CD4-positive, alpha-beta T cell treated with Interleukin-6 at 100 ng/mL for 8 hours (primary cell): Measurements from ENCODE around the gene CACNA1H.

ENCODE experiments used
- DNase-seq: peaks from one replicate; pipeline ENCODE4 v3.0.0-alpha.2; 2020; ENCODE audit warnings: mixed read lengths, low spot score

Gene CACNA1H

DNA sequence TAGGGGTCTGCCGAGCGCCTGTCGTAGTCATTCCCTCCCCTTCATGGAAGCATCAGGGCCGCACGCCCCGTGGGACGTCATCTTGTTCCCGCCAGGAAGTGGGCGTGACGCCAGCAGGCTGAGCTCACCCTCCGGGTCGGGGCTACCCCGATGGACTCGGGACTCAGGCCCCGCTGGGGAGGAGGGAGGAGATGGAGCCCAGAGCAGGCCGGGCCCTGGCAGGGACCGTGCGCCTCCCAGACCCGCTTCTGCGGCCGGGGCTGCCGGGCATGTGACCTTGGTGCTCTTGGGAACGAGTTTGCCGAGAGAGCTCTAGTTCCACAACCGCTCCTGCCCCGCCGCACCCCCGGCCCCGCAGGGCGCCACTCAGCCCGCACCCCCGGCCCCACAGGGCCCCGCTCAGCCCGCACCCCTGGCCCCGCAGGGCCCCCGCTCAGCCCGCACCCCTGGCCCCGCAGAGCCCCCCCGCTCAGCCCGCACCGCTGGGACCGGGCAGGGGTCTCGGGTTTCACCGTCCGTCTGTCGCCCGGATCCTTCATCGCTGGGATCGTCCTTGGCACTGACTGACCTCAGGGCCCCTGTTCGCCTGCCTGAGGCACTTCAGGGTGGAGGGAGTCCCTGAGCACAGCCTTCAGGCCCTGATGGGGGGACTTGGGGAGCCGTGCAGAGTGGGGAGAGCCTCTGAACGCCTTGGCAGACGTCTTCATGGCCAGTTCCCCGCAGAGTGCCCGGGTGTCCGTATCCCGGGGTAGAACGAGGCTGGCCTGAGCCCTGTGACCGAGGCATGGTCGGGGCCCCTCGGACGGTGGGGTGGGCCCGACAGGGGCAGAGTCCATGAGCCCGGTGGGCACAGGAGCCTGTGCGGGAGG, 5.8 kb downstream of the CACNA1H start:
- no peak for DNase-seq

DNA sequence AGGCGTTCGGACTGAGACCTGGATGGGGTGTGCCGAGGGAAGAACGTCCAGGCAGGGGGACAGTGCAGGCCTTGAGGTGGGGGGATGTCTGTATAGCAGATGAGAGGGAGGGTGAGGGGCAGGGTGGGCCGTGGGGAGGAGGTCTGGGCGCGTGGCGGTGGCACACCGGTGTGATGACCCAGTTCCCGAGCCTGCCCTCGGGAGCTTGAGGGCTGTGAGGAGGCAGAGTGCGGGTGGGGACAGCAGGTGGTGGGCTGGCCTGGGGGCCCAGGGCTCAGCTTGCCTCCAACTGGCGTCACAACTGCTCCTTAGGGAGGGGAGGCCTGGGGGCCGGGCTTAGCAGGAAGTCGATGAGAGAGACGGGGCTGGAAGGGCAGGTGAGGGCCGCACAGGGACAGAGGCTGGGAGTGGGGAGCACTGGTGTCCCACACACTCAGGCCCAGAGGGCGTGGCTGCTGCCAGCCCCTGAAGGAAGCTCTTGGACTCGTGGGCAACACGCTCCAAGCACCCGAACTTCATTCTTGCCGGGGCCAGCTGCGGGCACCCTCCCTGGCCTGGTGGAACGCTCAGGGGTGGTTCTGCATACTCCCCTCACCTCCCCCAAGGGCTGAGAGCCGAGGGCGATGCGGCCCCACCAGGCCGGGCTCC, 6.5 kb downstream of the CACNA1H start:
- DNase-seq: no peak

- DNase-seq: no peak
These were observed 7.3 kb downstream of the CACNA1H start for GRCh38 chr16:1159973-1160772.

GRCh38 chr16:1160773-1161348, 8.0 kb downstream of the CACNA1H start:
- no peak for DNase-seq

- DNase-seq: no peak
These were observed 10.0 kb downstream of the CACNA1H start for GRCh38 chr16:1162701-1163566.

DNA sequence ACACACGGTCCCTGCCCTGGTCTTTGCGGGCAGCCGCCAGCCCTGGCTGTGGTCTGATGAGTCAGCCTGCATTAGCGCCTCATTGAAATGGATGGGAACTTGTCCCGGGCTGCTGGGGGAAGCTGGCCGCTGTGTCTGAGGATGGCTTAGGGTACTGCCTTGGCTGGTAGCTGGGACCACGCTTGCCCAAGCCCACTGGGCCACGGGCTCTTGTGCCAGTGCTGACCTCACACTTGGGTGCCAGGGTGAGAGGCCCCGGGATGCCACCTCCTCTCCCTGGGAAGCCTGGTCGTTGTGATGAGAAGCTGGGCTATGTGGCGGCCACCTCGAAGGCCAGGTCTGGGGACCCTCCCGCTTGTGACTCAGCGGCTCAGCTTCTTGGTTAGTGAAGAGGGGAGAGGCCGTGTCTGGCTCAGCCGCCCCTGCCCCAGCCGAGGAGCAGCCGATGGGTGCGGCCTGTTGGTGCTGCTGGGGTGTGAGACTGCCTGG, 10.7 kb downstream of the CACNA1H start:
- DNase-seq: no peak

- DNase-seq: no peak
These were observed 11.5 kb downstream of the CACNA1H start for GRCh38 chr16:1164382-1164781.

DNA sequence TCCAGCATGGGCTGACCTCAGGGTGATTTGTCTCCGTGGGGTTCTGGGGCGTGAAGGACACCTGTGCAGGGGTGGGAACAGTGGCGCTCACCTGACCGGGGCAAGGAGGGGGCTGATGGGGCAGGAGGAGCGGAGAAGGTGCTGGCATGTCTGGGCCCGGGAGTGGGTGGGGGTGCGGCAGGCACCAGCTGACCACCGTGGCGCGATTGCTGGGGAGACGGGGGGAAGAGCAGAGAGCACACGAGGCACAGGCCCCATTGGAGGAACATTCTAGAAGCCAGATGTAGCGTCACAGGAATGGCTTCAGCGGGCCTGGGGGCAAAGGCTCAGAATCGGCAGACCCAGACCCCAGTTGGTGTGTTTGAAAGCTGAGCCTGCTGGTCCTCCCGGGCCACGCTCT, 12.1 kb downstream of the CACNA1H start:
- DNase-seq: no peak

DNA sequence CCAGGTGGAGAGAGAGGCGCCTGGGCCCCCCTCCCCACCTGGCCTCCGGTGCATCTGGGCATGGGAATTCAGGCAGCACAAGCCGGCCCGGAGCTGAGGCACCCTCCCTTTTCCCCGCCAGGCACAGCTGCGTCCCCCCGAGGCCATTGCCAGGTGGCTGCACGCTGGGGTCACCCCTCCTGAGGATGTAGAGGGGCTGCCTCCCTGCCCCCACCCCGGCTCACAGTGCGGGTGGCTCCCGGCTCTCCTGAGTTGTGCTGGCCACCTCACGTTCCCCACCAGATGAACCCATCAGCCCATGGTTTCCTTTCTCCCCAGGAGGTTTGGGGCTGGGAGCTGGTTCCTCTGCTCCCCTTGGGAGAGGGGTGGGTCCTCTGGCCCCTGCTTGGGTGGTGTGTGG, 12.6 kb downstream of the CACNA1H start:
- no peak for DNase-seq

- DNase-seq: no peak
These were observed 14.6 kb downstream of the CACNA1H start for GRCh38 chr16:1167276-1168107.

- DNase-seq: no peak
These were observed 15.9 kb downstream of the CACNA1H start for GRCh38 chr16:1168837-1169236.

DNA sequence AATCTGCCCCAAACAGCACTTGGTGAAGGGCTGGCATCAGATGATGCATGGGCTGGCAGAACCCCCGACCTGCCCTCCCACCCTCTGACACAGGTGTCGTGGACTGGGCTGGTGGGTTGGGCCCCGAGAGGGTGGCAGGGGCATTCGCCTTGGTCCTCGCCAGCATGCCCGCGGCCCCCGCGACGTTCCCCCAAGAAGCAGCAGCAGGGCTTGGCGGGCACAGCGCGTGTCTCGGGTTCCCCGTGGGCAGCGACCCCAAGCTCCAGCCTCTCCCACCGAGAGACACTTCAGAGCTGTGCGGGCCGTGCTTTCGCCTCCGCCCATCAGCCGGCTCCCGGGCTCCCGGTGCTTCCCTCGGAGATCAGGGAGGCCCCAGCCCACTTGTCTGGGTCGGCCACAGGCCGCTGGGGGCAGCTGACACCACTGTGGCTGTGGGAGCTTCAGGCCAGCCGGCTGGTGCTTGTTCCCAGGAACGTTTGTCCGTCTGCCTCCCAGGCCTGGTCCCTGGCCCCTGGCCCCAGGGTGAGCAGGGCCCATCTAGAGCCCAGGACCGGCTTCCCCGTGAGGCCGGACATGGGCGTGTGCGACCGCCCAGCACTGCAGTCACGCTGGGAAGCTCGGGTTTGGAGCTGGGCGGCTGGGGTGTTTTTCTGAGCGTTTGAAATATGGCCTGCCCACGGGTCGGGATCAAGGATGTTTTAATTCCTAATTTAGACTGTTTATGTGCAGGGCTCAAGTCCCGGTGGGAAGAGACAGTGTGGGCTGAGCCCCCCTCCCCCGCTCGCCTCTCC, 16.6 kb downstream of the CACNA1H start:
- no peak for DNase-seq

DNA sequence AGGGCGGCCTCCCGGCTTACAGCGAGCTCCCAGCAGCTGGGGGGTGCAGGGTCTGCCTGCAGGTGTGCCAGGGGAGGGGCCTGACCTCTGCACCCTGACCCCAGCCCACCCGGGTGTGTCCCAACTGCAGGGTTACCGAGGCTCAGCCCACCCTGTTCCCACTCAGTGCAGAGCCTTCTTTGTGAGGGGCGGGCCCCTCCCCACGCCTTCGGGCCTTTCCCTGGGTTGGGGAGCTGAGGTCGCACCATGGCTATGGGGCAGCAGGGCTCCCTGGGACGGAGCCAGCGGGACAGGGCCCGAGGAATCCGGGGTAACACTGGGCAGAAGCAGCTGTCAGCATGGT, 17.1 kb downstream of the CACNA1H start:
- no peak for DNase-seq

- DNase-seq: no peak
These were observed 18.1 kb downstream of the CACNA1H start for GRCh38 chr16:1171001-1171400.

DNA sequence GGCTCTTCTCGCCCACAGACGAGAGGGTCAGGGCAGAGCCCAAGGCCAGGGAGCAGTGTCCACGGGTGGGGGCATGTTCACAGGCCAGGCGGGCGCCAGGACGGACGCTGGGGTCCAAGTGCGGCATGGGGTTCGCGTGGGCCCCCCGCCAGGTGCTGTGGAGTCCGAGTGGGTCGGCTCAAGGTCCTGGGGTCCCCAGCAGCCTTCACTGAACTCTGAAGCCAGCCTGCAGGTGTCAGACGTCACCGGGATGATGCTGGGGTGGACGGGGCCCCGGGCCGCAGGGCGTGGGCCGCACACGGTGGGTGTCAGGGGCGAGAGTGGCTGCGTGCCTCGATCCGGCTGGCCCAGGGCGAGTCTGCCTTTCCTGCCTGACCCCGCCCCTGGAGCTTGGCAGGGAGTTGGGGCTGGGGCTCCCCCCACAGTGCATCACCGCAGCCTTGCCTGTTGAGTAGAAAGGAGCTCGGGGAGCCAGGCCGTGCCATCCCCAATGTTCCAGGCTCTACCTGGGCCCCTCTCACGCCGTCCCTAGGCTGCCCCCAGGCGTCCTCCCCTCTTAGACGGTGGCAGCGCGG, 19.0 kb downstream of the CACNA1H start:
- DNase-seq: no peak

DNA sequence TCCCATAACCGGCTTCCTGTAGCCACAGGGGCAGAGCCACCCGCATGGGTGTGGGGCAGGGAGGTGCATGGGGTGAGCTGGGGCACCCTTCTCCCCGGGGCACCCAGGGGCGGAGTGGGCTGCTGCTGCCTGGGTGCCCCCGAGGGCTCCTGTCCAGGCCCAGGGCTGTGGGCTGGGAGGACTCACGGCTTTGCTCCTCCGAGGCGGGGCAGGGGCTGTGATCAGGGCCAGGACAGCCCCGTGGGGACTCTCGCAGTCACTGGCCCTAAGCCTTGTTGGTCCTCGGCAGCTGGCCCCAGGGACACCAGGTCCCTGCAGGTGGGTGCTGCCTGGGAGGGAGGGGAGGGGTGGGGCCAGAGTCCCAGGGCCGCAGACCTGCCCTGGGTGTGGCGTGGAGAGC, 19.7 kb downstream of the CACNA1H start:
- no peak for DNase-seq

DNA sequence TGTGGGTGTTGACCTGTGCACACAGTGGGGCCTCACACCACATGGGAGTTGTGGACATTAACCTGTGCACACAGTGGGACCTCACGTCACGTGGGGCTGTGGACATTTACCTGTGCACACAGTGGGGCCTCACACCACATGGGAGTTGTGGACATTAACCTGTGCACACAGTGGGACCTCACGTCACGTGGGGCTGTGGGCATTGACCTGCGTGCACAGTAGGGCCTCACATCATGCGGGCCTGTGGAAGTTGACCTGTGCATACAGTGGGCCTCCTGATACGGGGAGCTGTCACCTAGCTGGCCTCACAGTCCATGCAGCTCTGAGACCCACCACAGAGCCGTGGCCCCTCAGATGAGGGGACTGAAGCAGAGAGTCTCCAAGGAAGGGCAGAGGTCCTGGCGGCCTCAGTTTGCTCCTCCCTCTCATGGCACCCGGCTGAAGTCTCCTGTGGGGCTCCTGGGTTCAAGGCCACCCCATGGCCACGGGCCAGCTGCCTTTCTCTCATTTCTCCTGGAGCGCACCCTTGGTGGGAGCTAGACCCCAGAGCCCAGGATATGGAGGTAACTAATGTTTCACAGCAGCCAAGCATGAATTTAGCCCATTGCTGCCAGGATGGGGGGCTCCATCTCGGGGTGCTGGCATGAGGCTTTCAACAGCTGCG, 21.0 kb downstream of the CACNA1H start:
- DNase-seq: no peak

GRCh38 chr16:1174477-1175357, 21.8 kb downstream of the CACNA1H start:
- DNase-seq: no peak
